SK-N-SH (cell line): Measurements from ENCODE around the gene CUEDC1. TPM values are rescaled to one million over a fixed set of nuclear protein-coding genes. Genes with fewer than 3 reads are reported as not detected.

ENCODE experiments used
- CTCF ChIA-PET: fragments of 300-600, 350-600 bp; formaldehyde crosslinking; extraction: SDS; loops from one replicate; lab custom pipeline; 2021; lab: Yijun Ruan, JAX
- POLR2A ChIA-PET: fragments of 350-600 bp; sonication (Branson Sonifier 250); formaldehyde crosslinking; extraction: SDS; loops from one replicate; lab custom pipeline; 2020; ENCODE audit warnings: antibody characterized with exemption, inconsistent platforms; lab: Yijun Ruan, JAX
- DNase-seq: peaks from one replicate; pipeline ENCODE4 v3.0.0; 2012
- H2AFZ ChIP-seq: fragments of 200-600 bp; sonication (generic); 2 replicates; pipeline ENCODE4 v1.8.1; 2016; ENCODE audit warnings: antibody characterized with exemption, mild to moderate bottlenecking, low read depth
- H3F3A ChIP-seq: fragments of 200-600 bp; sonication (generic); replicated peaks from 2 replicates; pipeline ENCODE3; 2016; ENCODE audit warnings: antibody characterized with exemption, mild to moderate bottlenecking; ENCODE audit not compliant: insufficient read depth
- H3K27ac ChIP-seq, 2 experiments: fragments of 200-500 bp in 1 of 2; fragments of 200-600 bp in 1 of 2; sonication (Bioruptor generic) in 1 of 2; sonication (generic), shearing (Covaris generic) in 1 of 2; 2 replicates each; pipeline versions ENCODE4 v1.5.1 to v1.6.1; 2014 to 2016; ENCODE audit warnings: low read depth in 2 of 2, inconsistent platforms in 1 of 2, low read length in 1 of 2, mild to moderate bottlenecking in 1 of 2, mixed read lengths in 1 of 2
- H3K27me3 ChIP-seq: fragments of 200-600 bp; sonication (generic), shearing (Covaris generic); 2 replicates; pipeline ENCODE4 v1.6.1; 2016; ENCODE audit warnings: mixed run types; ENCODE audit not compliant: insufficient read depth
- H3K36me3 ChIP-seq, 2 experiments: fragments of 200-500 bp in 1 of 2; fragments of 200-600 bp in 1 of 2; sonication (Bioruptor generic) in 1 of 2; sonication (generic) in 1 of 2; replicated peaks in 1 of 2; 2 replicates each; pipeline versions ENCODE3 to v1.5.1; 2014 to 2016; ENCODE audit warnings: low read length in 1 of 2, mild to moderate bottlenecking in 1 of 2; ENCODE audit not compliant: insufficient read depth in 2 of 2, control insufficient read depth in 1 of 2
- H3K4me1 ChIP-seq, 2 experiments: fragments of 200-500 bp in 1 of 2; fragments of 200-600 bp in 1 of 2; sonication (Bioruptor generic) in 1 of 2; sonication (generic), shearing (Covaris generic) in 1 of 2; 2 replicates each; pipeline versions ENCODE4 v1.5.1 to v1.6.1; 2014 to 2016; ENCODE audit warnings: low read depth in 1 of 2, low read length in 1 of 2, mixed run types in 1 of 2; ENCODE audit not compliant: insufficient read depth in 2 of 2, control insufficient read depth in 1 of 2
- H3K4me2 ChIP-seq: fragments of 200-600 bp; sonication (generic), shearing (Covaris generic); 2 replicates; pipeline ENCODE4 v1.6.1; 2017; ENCODE audit warnings: mixed run types
- H3K4me3 ChIP-seq, 2 experiments: fragments of 200-500 bp in 1 of 2; fragments of 200-600 bp in 1 of 2; sonication (Bioruptor generic) in 1 of 2; sonication (generic), shearing (Covaris generic) in 1 of 2; 2 replicates each; pipeline versions ENCODE4 v1.5.1 to v1.8.1; 2014 to 2016; ENCODE audit warnings: low read depth in 2 of 2, inconsistent platforms in 1 of 2, low read length in 1 of 2, mild to moderate bottlenecking in 1 of 2, mixed read lengths in 1 of 2, moderate library complexity in 1 of 2
- H3K79me2 ChIP-seq: fragments of 200-600 bp; sonication (generic); 2 replicates; pipeline ENCODE4 v1.8.1; 2017; ENCODE audit warnings: mild to moderate bottlenecking; ENCODE audit not compliant: insufficient read depth
- H3K9ac ChIP-seq: fragments of 200-600 bp; sonication (generic); 2 replicates; pipeline ENCODE4 v1.6.1; 2017; ENCODE audit warnings: mixed run types
- H3K9me2 ChIP-seq: fragments of 200-600 bp; sonication (generic); 2 replicates; pipeline ENCODE4 v1.6.1; 2017; ENCODE audit warnings: mixed run types
- H3K9me3 ChIP-seq: fragments of 200-600 bp; sonication (generic); 2 replicates; pipeline ENCODE4 v1.6.1; 2017; ENCODE audit warnings: mixed run types, mild to moderate bottlenecking, moderate library complexity
- H4K20me1 ChIP-seq: fragments of 200-600 bp; sonication (generic); 2 replicates; pipeline ENCODE4 v1.6.1; 2017; ENCODE audit warnings: mild to moderate bottlenecking, mixed run types; ENCODE audit not compliant: insufficient read depth
- CHD2 ChIP-seq: fragments of 150-350 bp; IDR thresholded peaks from 2 replicates; pipeline ENCODE4 v1.6.1; 2018; ENCODE audit warnings: low read length; ENCODE audit not compliant: partially characterized antibody
- EP300 ChIP-seq, 2 experiments: IDR thresholded peaks; 2 replicates each; pipeline versions ENCODE4 v1.4.0 to v1.6.1; 2012; ENCODE audit warnings: borderline replicate concordance in 1 of 2, low read depth in 1 of 2, low read length in 1 of 2
- EZH2phosphoT487 ChIP-seq: fragments of 200-600 bp; sonication (generic); IDR thresholded peaks from 2 replicates; pipeline ENCODE4 v1.6.1; 2017; ENCODE audit warnings: low read depth, mixed run types, mild to moderate bottlenecking, antibody characterized with exemption, moderate library complexity, borderline replicate concordance
- FOSL2 ChIP-seq: IDR thresholded peaks from 2 replicates; pipeline ENCODE4 v1.4.0; 2012; ENCODE audit warnings: low read depth, mild to moderate bottlenecking, moderate library complexity, borderline replicate concordance
- FOXJ3 ChIP-seq: sonication (generic); formaldehyde crosslinking; IDR thresholded peaks from 2 replicates; pipeline ENCODE4 v1.5.1; 2020; ENCODE audit warnings: mild to moderate bottlenecking, missing genetic modification reagents
- FOXM1 ChIP-seq: IDR thresholded peaks from 2 replicates; pipeline ENCODE4 v1.4.0; 2012; ENCODE audit warnings: low read depth, mild to moderate bottlenecking
- IRF3 ChIP-seq: fragments of 150-350 bp; IDR thresholded peaks from 2 replicates; pipeline ENCODE4 v1.6.1; 2016; ENCODE audit warnings: mild to moderate bottlenecking, low read depth, low read length
- JUND ChIP-seq: IDR thresholded peaks from 2 replicates; pipeline ENCODE4 v1.4.0; 2012
- MAX ChIP-seq: IDR thresholded peaks from 2 replicates; pipeline ENCODE4 v1.4.0; 2012; ENCODE audit warnings: low read depth
- MEF2A ChIP-seq: IDR thresholded peaks from 2 replicates; pipeline ENCODE4 v1.4.0; 2012; ENCODE audit warnings: low read depth, borderline replicate concordance
- MXI1 ChIP-seq: IDR thresholded peaks from 2 replicates; pipeline ENCODE4 v1.6.1; 2012; ENCODE audit warnings: mild to moderate bottlenecking, low read depth, low read length, improper control_type of control experiment
- NFIC ChIP-seq: IDR thresholded peaks from 2 replicates; pipeline ENCODE4 v1.4.0; 2012; ENCODE audit warnings: borderline replicate concordance
- NRF1 ChIP-seq: IDR thresholded peaks from 2 replicates; pipeline ENCODE4 v1.6.1; 2012; ENCODE audit warnings: low read depth, mild to moderate bottlenecking, low read length
- PBX3 ChIP-seq: IDR thresholded peaks from 2 replicates; pipeline ENCODE4; 2012
- POLR2AphosphoS5 ChIP-seq: IDR thresholded peaks from 2 replicates; pipeline ENCODE4 v1.6.1; 2012; ENCODE audit warnings: low read depth, low read length
- RAD21 ChIP-seq: IDR thresholded peaks from 2 replicates; pipeline ENCODE4 v1.6.1; 2012; ENCODE audit warnings: mild to moderate bottlenecking, low read length
- RCOR1 ChIP-seq: fragments of 150-350 bp; IDR thresholded peaks from 2 replicates; pipeline ENCODE4 v1.6.1; 2017; ENCODE audit warnings: antibody characterized with exemption, low read length
- RFX5 ChIP-seq: IDR thresholded peaks from 2 replicates; pipeline ENCODE4 v1.6.1; 2012; ENCODE audit warnings: mild to moderate bottlenecking, improper control_type of control experiment, low read length
- RXRA ChIP-seq: IDR thresholded peaks from 2 replicates; pipeline ENCODE4 v1.4.0; 2012; ENCODE audit warnings: low read depth, mild to moderate bottlenecking, borderline replicate concordance
- SIN3A ChIP-seq: IDR thresholded peaks from 2 replicates; pipeline ENCODE4 v1.6.1; 2012; ENCODE audit warnings: low read depth, mild to moderate bottlenecking, low read length, moderate library complexity, borderline replicate concordance
- SMC3 ChIP-seq: IDR thresholded peaks from 2 replicates; pipeline ENCODE4 v1.6.1; 2012; ENCODE audit warnings: low read depth, low read length, improper control_type of control experiment
- TAF1 ChIP-seq: IDR thresholded peaks from 2 replicates; pipeline ENCODE4 v1.6.1; 2012; ENCODE audit warnings: low read depth, mild to moderate bottlenecking, low read length, moderate library complexity, borderline replicate concordance
- TCF12 ChIP-seq: IDR thresholded peaks from 2 replicates; pipeline ENCODE4 v1.4.0; 2012
- TEAD4 ChIP-seq: IDR thresholded peaks from 2 replicates; pipeline ENCODE4 v1.4.0; 2012; ENCODE audit warnings: mild to moderate bottlenecking, borderline replicate concordance; ENCODE audit not compliant: insufficient read depth
- USF1 ChIP-seq: IDR thresholded peaks from 2 replicates; pipeline ENCODE4 v1.4.0; 2012; ENCODE audit warnings: low read depth, borderline replicate concordance
- USF2 ChIP-seq: fragments of 150-350 bp; IDR thresholded peaks from 2 replicates; pipeline ENCODE4 v1.6.1; 2017; ENCODE audit warnings: antibody characterized with exemption, low read length, low read depth, borderline replicate concordance
- YY1 ChIP-seq: IDR thresholded peaks from 2 replicates; pipeline ENCODE4 v1.4.0; 2012; ENCODE audit warnings: low read depth, mild to moderate bottlenecking
- ZBTB33 ChIP-seq: IDR thresholded peaks from 2 replicates; pipeline ENCODE4 v1.4.0; 2012; ENCODE audit warnings: low read depth, borderline replicate concordance
- WGBS: methylation state at CpG from one replicate; pipeline ENCODE4 v1.1.6; 2017; ENCODE audit warnings: low lambda C conversion rate; 5-methylcytosine and 5-hydroxymethylcytosine counted together
- polyA plus RNA-seq, 3 experiments: library from polyadenylated mRNA; depleted of rRNA; stranded (reverse); fragments of >200 nt; gene quantifications; 2 replicates each; pipeline ENCODE4 v1.2.3, GENCODE V29; 2012

The CUEDC1 gene
- polyA plus RNA-seq, 1 of the 3 experiments (the other 2 are of a cell fraction) = 58.9 TPM

GRCh38 chr17:57985675-57985974 is 30.4 kb upstream of the CUEDC1 start:
- peaks cover 35 to 54% of the 10 kb centered on the region in 2 experiments for H3K36me3 ChIP-seq
- peaks cover 20 to 55% of the 10 kb centered on the region in 2 experiments for H3K4me1 ChIP-seq
- H3K27ac ChIP-seq = peak overlapping the region; percentile 78 to 96
- H3K4me3 ChIP-seq = peak overlapping the region; percentile 78 to 98
- peak overlapping the region; percentile 91 for H3K4me2 ChIP-seq
- POLR2A ChIA-PET = interaction anchor here (1.0 to 1.5 kb wide), 2 partner anchors 21 to 81 kb away, joined by 4 to 5 read pairs; no protein-coding TSS in a partner anchor
- H4K20me1 ChIP-seq = peaks cover 53% of the 10 kb centered on the region
- H3K79me2 ChIP-seq = peaks cover 71% of the 10 kb centered on the region
- no peaks in the 10 kb centered on the region for H3K9me3 ChIP-seq
- no peaks in the 10 kb centered on the region for H3K9me2 ChIP-seq
- peaks cover 53% of the 10 kb centered on the region for H3F3A ChIP-seq
- CTCF ChIA-PET = interaction anchor here (1.1 to 3.6 kb wide), 23 partner anchors 8 to 187 kb away, joined by 3 to 29 read pairs (median 6); partner anchors contain the start of gene CUEDC1
- H2AFZ ChIP-seq = no peak overlapping the region
- peak overlapping the region; percentile 98 for H3K9ac ChIP-seq
- no peaks in the 10 kb centered on the region for H3K27me3 ChIP-seq
- DNase-seq = peak; percentile 48
- WGBS = 0% methylated on average over 1 of the region's 1 CpG
- no peak for TF ChIP-seq NRF1
- TF ChIP-seq SIN3A = no peak
- peak; percentile 18; the same call in 1 of the 2 replicates for TF ChIP-seq RAD21
- peak; percentile 25; the same call in 1 of the 2 replicates for TF ChIP-seq TEAD4
- peak; percentile 87 for TF ChIP-seq PBX3
- TF ChIP-seq FOSL2 = peak; percentile 89
- no peak for TF ChIP-seq TAF1
- TF ChIP-seq RCOR1 = no peak
- peak; percentile 74 for TF ChIP-seq TCF12
- no peak for TF ChIP-seq USF2
- TF ChIP-seq YY1 = peak; percentile 43; the same call in 1 of the 2 replicates
- no peak for TF ChIP-seq CHD2
- TF ChIP-seq USF1 = no peak
- TF ChIP-seq RXRA = no peak
- TF ChIP-seq MEF2A = no peak
- TF ChIP-seq EP300 (IDR thresholded peaks at IDR 0.05; ENCODE audit: borderline replicate concordance in 1 of 2, low read depth in 1 of 2, low read length in 1 of 2) = peak; percentile 30 to 58; a peak in 2 of 4 replicates
- TF ChIP-seq JUND = peak; percentile 85
- TF ChIP-seq ZBTB33 = no peak
- TF ChIP-seq MXI1 = peak; percentile 48; the same call in 1 of the 2 replicates
- no peak for TF ChIP-seq FOXM1
- TF ChIP-seq MAX = no peak
- peak; percentile 65; the same call in 1 of the 2 replicates for TF ChIP-seq POLR2AphosphoS5
- TF ChIP-seq NFIC = no peak; the same call in 1 of the 2 replicates
- no peak for TF ChIP-seq IRF3
- no peak for TF ChIP-seq RFX5
- no peak for TF ChIP-seq SMC3
- TF ChIP-seq EZH2phosphoT487 = no peak
- no peak for TF ChIP-seq FOXJ3 (CRISPR knock-in tag)
